GM19193 (cell line): Measurements from ENCODE around the gene MKS1.

ENCODE experiments used
- POLR2A ChIP-seq: IDR thresholded peaks from 4 replicates; pipeline ENCODE4 v1.6.1; 2011; ENCODE audit not compliant: insufficient read depth, insufficient read length; ENCODE audit errors: extremely low read depth

The MKS1 gene

DNA sequence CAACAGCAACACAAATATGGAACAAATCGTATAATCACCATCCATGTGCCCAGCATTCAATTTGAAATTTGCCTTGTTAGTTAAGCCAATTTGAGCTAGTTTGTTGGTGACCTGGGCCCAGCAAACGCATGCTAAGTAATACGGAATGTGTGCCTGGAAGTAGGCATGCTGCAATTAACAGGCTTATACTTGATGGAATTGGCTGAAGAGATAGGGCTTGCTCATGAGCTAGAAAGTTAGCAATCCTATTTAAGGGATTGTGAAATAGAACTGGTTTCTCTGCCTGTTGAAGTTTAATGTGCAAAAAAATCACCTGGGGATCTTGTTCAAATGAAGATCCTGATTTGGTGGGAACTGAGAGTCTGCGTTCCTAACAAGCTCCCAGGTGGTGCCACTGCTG, 10.8 kb upstream of the MKS1 start:
- no peak for TF ChIP-seq POLR2A

GRCh38 chr17:58229384-58229783, 10.3 kb upstream of the MKS1 start:
- no peak for TF ChIP-seq POLR2A

DNA sequence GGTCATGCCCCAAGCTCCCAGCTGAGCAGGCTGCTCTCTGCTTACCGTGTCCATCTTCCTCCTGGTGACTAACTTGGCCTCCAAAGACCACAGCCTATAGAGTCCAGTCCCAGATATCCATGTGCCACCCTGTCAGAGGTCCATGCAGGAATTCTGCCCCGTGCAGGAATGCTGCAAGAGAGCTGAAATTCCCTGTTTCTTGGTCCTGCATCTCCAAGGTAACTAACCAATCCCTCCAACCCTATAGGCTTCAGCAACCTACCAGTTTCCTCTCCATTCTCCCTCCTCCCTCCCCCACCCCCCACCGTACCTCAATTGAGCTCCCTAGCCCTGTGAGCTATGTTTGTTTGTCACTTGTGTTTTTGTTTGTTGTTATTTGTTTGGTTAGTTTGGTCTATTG, 9.6 kb upstream of the MKS1 start:
- no peak for TF ChIP-seq POLR2A

DNA sequence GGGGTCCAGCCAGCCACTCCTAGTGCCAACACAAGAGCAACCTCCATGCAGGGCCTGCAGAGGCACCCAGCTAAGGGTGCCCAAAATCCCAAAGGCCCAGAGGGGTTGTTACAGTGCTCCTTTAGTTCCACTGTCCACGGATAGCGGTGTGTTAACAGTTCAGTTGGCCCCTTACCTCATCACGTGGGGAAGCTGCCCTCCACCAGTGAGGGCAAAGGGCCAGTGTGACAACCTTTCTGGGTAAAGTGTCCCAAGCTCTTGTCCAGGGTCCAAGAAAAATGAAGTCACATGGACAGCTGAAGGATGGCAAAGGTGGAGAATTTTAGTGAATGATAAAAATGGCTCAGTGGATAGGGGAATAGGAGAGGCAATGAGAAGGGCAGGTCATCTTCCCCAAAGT, 8.7 kb upstream of the MKS1 start:
- TF ChIP-seq POLR2A, result no peak

- no peak for TF ChIP-seq POLR2A
Measured at GRCh38 chr17:58224315-58224714, 5.3 kb upstream of the MKS1 start.

- no peak for TF ChIP-seq POLR2A
Measured at GRCh38 chr17:58219789-58220183, 731 bp upstream of the MKS1 start.

GRCh38 chr17:58217766-58218165, 1.3 kb downstream of the MKS1 start:
- TF ChIP-seq POLR2A, result no peak

- TF ChIP-seq POLR2A, result no peak
Measured at GRCh38 chr17:58215685-58216084, 3.4 kb downstream of the MKS1 start.

DNA sequence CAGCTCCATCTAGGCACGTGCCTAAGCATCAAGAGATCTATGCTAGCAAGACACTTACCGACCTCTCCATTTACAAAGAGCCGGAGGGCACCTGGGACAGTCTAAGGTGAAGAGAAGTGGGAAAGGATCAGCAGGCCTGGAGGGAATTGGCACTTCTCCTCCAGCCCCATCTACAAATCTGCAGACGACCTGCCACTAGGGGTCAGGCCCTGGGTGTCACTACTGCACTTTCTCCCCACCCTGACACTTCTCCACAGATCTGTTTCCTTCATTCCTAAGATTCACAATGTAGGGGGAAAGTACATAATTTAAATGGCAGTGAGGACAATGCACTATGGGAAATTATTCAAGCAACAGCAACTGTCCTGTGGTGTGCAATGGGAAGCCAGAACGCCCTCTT, 8.1 kb downstream of the MKS1 start:
- no peak for TF ChIP-seq POLR2A

- no peak for TF ChIP-seq POLR2A
Measured at GRCh38 chr17:58208344-58208743, 10.7 kb downstream of the MKS1 start.

DNA sequence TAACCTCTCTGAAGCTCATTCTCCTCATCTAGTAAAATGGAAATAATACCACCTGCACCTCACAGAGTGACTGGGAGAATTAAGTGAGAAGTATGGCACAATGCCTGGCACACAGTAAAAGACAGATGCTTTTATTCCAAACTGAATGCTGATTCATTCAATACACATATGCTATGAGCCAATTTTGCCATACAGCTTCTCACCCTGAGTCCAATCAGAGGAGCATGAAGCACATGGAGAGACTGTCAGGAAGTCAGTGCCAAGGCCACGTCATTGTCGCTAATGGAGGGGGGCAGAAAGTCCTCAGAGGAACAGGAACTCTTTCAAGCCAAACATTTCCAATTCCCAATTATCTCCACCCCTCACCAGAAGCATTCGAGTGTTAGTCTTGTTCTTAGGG, 11.6 kb downstream of the MKS1 start:
- no peak for TF ChIP-seq POLR2A

DNA sequence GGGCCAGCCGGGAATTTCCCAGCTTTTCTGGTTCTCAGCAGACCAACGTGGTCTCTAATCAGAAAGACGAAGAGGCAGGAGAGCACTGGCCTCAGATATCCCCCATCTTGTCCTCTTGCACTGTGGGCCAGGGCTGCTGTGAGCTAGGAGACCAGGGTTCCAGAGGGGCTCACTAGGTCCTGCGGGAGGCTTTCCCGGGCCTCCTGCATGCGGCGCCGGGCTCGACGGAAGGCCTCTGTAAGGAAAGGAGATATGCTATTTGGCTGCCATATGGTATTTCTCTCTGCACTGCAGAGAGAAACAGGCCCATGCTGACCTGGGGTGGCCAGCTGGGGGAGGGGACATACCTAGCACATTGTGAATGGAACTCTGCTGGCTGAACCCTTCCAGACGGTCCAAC, 13.1 kb downstream of the MKS1 start:
- no peak for TF ChIP-seq POLR2A

GRCh38 chr17:58204796-58205195, 14.3 kb downstream of the MKS1 start:
- no peak for TF ChIP-seq POLR2A

GRCh38 chr17:58202859-58203258, 16.2 kb downstream of the MKS1 start:
- TF ChIP-seq POLR2A, result no peak

GRCh38 chr17:58200024-58200633, 18.9 kb downstream of the MKS1 start:
- no peak for TF ChIP-seq POLR2A

GRCh38 chr17:58196610-58197009, 22.4 kb downstream of the MKS1 start:
- no peak for TF ChIP-seq POLR2A

GRCh38 chr17:58195518-58196123, 23.4 kb downstream of the MKS1 start:
- TF ChIP-seq POLR2A, result no peak
